ENCODE results near the gene CLDN7. TPM values are rescaled to one million over a fixed set of nuclear protein-coding genes. Genes with fewer than 3 reads are reported as not detected.

CLDN7 gene
- total RNA-seq, 4 donors from 2014 or later, result 3.7 to 26.9 (median 13.2) TPM

GRCh38 chr17:7229504-7229903 is 32.8 kb downstream of the CLDN7 start:
- no peak for TF ChIP-seq CTCF (IDR thresholded peaks at IDR 0.05; ENCODE audit: low read depth)

- no peak for TF ChIP-seq CTCF (IDR thresholded peaks at IDR 0.05; ENCODE audit: low read depth)
These were observed 33.4 kb downstream of the CLDN7 start for GRCh38 chr17:7228920-7229319.

GRCh38 chr17:7226721-7227710 is 35.3 kb downstream of the CLDN7 start:
- no peak for TF ChIP-seq CTCF (IDR thresholded peaks at IDR 0.05; ENCODE audit: low read depth)

- TF ChIP-seq CTCF (IDR thresholded peaks at IDR 0.05; ENCODE audit: low read depth), result no peak
These were observed 36.5 kb downstream of the CLDN7 start for GRCh38 chr17:7225711-7226331.

GRCh38 chr17:7224661-7225111 is 37.6 kb downstream of the CLDN7 start:
- no peak for TF ChIP-seq CTCF (IDR thresholded peaks at IDR 0.05; ENCODE audit: low read depth)

GRCh38 chr17:7224110-7224509 is 38.2 kb downstream of the CLDN7 start:
- no peak for TF ChIP-seq CTCF (IDR thresholded peaks at IDR 0.05; ENCODE audit: low read depth)

- no peak for TF ChIP-seq CTCF (IDR thresholded peaks at IDR 0.05; ENCODE audit: low read depth)
These were observed 38.9 kb downstream of the CLDN7 start for GRCh38 chr17:7223375-7223774.

Measured in subcutaneous adipose tissue (tissue), 4 donors.